NOMO-1 treated with DMSO at 0.1 percent for 48 hours (cell line): ENCODE measurements around the gene FAM98C.
"Not testable (repeated sequence)": the region's sequence is repeated elsewhere in the genome, so short reads cannot be mapped to it uniquely, and the experiment has no call there.

Experiments used
- DNase-seq: peaks from one replicate; lab custom pipeline; 2025; ENCODE audit not compliant: unreplicated experiment; lab: John Stamatoyannopoulos, UW

FAM98C gene

GRCh38 chr19:38425222-38425809 is 22.4 kb downstream of the FAM98C start:
- peak; percentile 4 for DNase-seq

- DNase-seq: peak; percentile 56
These were observed 23.0 kb downstream of the FAM98C start, which contains the start of gene RASGRP4 for GRCh38 chr19:38425810-38426466. Gene RASGRP4 (minus strand): TSS chr19:38426219. CDS start chr19:38426091, 128 bp downstream.

- not testable (repeated sequence) for DNase-seq
These were observed 24.3 kb downstream of the FAM98C start for GRCh38 chr19:38427035-38427677.

- no peak for DNase-seq
These were observed 26.3 kb downstream of the FAM98C start for GRCh38 chr19:38429055-38429810.

- no peak for DNase-seq
These were observed 26.9 kb downstream of the FAM98C start for GRCh38 chr19:38429811-38430156.

- no peak for DNase-seq
These were observed 28.0 kb downstream of the FAM98C start for GRCh38 chr19:38430931-38431330.

- peak; percentile 9 for DNase-seq
These were observed 30.4 kb downstream of the FAM98C start, which contains the start of gene RYR1 for GRCh38 chr19:38433268-38433733. Gene RYR1 (plus strand): TSS chr19:38433691. CDS start chr19:38433830, 139 bp downstream.

GRCh38 chr19:38434549-38435051 is 31.7 kb downstream of the FAM98C start:
- no peak for DNase-seq

GRCh38 chr19:38437295-38437694 is 34.4 kb downstream of the FAM98C start:
- no peak for DNase-seq

- no peak for DNase-seq
These were observed 35.0 kb downstream of the FAM98C start for GRCh38 chr19:38437917-38438316.

- DNase-seq: no peak
These were observed 37.7 kb downstream of the FAM98C start for GRCh38 chr19:38440592-38440991.

- DNase-seq: peak; percentile 7
These were observed 38.9 kb downstream of the FAM98C start for GRCh38 chr19:38441657-38442348.

GRCh38 chr19:38442736-38443135 is 39.8 kb downstream of the FAM98C start:
- no peak for DNase-seq

- DNase-seq: no peak
These were observed 40.6 kb downstream of the FAM98C start for GRCh38 chr19:38443458-38443999.

- DNase-seq: no peak
These were observed 41.1 kb downstream of the FAM98C start for GRCh38 chr19:38444026-38444425.

- DNase-seq: no peak
These were observed 42.5 kb downstream of the FAM98C start for GRCh38 chr19:38445362-38445761.

GRCh38 chr19:38448225-38448624 is 45.3 kb downstream of the FAM98C start:
- no peak for DNase-seq

- no peak for DNase-seq
These were observed 46.6 kb downstream of the FAM98C start for GRCh38 chr19:38449518-38449917.

GRCh38 chr19:38451036-38451435 is 48.1 kb downstream of the FAM98C start:
- no peak for DNase-seq

- DNase-seq: no peak
These were observed 48.7 kb downstream of the FAM98C start for GRCh38 chr19:38451629-38452028.
